NCI-H1694 (cell line): ENCODE measurements around the gene PDCD11.
"Not testable (repeated sequence)": the region's sequence is repeated elsewhere in the genome, so short reads cannot be mapped to it uniquely, and the experiment has no call there.

Experiments used
- DNase-seq: peaks from one replicate; lab custom pipeline; 2025; lab: John Stamatoyannopoulos, UW

PDCD11 gene

DNA sequence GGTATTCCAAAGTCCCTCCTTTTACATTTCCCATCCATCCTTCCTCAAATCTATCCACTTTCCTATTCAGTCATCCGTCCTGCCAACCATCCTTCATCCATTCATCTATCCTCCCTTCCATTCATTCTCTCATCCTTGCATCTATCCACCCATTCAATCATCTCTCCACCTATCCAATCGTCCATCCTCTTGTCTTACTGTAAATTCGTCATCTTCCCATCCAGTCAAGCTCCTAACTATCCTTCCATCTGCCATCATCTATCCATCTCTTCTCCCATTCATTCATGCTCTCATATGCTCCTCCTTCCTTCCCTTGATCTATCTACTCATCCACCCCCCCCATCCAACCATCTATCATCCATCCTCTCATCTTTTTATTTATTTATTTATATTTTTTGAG is 77.7 kb downstream of the PDCD11 start:
- DNase-seq, result no peak

DNA sequence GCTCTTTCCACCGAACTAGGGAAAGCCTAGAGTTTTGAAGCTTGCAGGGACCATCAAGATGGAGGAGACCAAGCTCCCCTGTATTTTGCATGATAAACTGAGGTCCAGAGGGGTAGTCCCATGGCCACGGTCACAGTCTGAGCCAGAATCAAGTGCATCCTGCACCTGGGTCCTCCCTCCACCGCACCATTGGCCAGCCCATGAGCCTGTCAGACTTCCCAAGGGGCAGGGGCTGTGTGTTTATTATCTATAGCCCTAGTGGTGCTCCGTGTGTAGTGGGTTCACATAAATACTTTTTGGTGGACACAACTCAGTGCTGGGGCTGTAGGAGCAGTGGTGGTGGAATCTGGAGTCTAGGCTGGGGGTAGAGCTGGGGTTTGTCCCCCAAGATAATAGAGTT is 79.0 kb downstream of the PDCD11 start:
- no peak for DNase-seq

GRCh38 chr10:103476046-103476768 is 79.8 kb downstream of the PDCD11 start:
- DNase-seq, result no peak

DNA sequence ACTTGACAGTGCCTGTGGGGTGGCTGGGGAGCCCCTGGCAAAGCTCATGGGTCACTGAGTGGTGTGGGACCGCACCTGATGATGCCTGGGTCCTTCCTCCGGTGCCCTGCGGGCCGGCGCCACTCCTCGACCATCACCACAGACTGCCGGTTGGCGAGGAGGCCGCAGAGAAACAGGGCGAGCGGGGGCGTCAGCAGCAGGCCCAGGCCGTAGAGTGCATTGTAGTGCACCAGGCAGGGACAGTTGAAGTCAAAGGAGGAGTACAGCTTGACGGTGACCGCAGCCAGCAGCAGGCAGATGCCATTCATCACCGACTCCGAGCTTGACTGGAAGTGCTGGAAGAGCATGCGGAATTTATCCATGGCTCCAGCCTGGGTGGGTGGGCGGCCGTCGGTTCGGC is 82.2 kb downstream of the PDCD11 start:
- no peak for DNase-seq

DNA sequence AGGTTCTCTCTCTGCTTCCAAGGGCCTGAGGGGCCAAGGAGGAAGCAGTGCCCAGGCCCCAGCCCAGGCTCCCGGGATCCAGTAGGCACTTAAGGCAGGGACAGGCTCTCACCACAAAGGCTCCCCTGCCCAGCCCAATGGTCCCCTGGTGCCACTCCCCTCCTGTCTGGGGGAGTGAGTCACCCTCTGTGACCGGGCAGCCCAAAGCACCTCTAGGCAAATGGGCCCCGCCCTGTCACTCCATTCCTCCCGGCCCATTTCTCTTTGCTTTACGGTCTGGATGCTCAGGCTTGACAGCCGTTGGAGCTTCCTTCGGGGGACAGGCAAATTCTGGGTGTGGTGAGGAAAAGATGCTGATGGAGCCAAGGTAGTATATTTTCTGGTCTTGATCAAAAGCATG is 82.7 kb downstream of the PDCD11 start, which contains the start of gene CALHM3:
TSS of gene CALHM3 (minus strand) at position 106 of the 400 bp plus-strand sequence. CDS start 208 bp downstream, outside the sequence.
- DNase-seq, result no peak

DNA sequence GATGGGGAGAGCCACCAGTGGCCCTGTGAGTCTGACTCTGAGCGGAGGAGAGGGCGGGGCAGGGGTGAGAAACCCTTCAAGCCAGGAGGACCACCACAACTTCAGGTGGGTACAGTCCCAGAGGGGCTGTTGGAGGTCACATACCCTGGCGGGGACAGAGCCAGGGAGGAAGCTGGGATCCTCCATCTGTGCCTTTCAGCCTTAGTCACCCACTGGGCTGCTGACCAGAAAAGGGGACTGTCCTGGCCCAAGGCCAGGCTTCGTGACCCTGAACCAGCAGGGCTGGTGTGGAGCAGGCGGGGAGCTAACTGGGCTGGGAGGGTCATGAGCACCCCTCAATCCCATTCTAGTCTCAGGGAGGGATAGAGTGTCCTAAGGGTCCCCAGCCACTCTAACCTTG is 84.1 kb downstream of the PDCD11 start:
- no peak for DNase-seq

GRCh38 chr10:103481974-103482531 is 85.6 kb downstream of the PDCD11 start:
- peak; percentile 67 for DNase-seq

- DNase-seq, result not testable (repeated sequence)
These were observed 90.4 kb downstream of the PDCD11 start for GRCh38 chr10:103486635-103487409.

DNA sequence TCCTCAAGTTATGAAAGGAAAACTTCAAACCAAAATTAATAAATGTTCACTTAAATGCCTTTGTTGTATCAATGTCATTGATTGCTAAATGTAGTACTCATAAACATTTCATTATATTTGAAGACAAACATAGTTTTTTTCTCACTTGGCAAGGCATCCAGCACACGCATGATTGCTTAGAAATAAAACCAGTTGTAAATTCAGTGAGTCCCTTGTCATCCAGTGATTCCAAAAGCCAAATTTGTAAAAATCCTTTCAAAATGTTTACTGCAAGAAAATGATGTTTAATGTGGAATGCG is 90.9 kb downstream of the PDCD11 start:
- DNase-seq, result no peak

GRCh38 chr10:103490986-103491314 is 94.5 kb downstream of the PDCD11 start:
- DNase-seq, result no peak

DNA sequence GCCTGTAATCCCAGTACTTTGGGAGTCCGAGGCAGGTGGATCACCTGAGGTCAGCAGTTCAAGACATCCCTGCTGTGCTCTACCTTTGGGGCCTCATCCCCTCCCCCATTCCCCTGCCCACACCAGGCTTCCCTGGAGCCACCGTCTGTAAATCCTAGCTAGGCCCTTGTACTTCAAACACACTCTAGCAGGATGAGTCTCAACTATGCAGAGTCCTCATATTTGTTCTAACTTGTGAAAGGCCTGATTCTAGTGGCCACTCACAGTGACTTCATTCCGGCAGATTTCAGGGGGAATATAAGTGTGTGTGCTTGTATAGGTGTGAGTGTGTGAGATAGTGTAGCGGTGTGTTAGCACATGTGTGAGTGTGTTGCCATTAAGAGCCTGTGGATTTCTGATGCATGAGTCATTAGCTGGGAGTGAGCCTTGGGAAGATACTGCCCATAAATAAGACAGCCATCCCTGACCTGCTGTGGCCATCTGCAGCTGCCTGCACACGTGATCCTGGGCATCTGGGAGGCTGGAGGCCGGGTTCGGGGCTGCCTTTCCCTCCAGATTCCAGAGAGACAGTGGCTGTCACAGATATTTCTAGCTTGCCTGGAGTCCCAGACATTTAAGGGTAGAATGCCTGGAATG is 95.4 kb downstream of the PDCD11 start:
- no peak for DNase-seq

GRCh38 chr10:103492655-103493261 is 96.3 kb downstream of the PDCD11 start:
- DNase-seq, result no peak

- no peak for DNase-seq
These were observed 97.0 kb downstream of the PDCD11 start, which contains the start of gene NEURL1 for GRCh38 chr10:103493362-103493915. TSS of gene NEURL1 (plus strand) at chr10:103493705. CDS start at chr10:103494388, 683 bp downstream.

DNA sequence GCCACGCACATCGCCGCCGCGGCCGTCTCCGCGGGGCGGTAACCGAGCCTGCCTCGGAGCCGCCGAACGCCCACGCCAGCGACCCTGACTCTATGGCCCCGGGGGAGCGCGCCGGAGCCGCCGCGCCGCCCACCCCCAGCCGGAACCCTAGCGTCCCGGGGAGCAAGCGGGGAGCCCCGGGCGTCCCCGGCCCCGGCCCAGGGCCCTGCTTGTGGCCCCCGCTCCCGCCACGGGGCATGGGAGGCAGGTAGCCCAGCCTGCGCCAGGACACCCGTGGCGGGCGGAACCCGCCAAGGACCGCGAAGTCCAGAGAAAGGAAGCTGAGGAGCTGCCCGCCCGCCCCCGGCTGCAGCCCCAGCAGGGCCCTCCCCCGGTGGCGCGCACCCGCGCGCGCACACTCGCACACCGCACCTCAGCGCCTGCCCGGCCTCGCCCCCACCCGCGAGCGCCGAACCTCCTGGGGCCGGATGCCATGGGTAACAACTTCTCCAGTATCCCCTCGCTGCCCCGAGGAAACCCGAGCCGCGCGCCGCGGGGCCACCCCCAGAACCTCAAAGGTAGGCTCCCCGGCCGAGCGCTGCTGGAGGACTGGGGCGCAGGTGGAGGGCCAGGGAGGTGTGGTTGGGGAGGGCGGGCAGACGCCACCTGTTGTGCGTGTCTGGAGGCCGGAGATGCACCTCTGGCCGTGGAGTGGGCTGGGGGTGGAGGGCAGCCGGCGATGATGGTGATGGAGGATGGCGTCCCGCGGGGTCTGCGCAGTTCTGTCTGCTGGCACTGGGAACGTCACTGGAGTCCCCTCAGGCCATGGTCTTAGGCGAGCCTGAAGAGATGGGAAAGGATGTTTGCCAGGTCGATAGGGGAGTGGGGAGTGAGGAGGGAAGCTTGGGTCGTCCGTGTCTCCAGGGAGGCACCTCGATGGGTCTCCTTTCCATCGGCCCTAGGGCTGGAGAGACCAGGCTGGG is 97.8 kb downstream of the PDCD11 start:
- no peak for DNase-seq

- DNase-seq, result no peak
These were observed 98.9 kb downstream of the PDCD11 start for GRCh38 chr10:103495321-103495720.
